ENCODE measurements around the gene PRDM16. TPM values are rescaled to one million over a fixed set of nuclear protein-coding genes. Genes with fewer than 3 reads are reported as not detected.

Gene PRDM16
- total RNA-seq, 2 experiments from 2014 or later = not detected

GRCh38 chr1:3410142-3410925 is 341.3 kb downstream of the PRDM16 start:
- intact Hi-C loops (cut with micrococcal nuclease; ENCODE audit: unreplicated experiment) = no loop called here

GRCh38 chr1:3411806-3412205 is 342.8 kb downstream of the PRDM16 start:
- no TSS peak for BruUV-seq (replicated peaks)
- no peaks in the 10 kb centered on the region for H3K79me2 ChIP-seq (ENCODE audit: insufficient read depth, low read depth, low read length)
- DNase-seq (ENCODE audit: low spot score) = no peak
- H2AFZ ChIP-seq (ENCODE audit: low read length) = no peak overlapping the region
- H3K9me3 ChIP-seq (ENCODE audit: low read length) = 0 out of 2 replicates have a peak, but pooled peaks cover 3% of the 10 kb centered on the region
- TF ChIP-seq EZH2phosphoT487 (IDR thresholded peaks at IDR 0.05; ENCODE audit: borderline replicate concordance, low read depth, low read length) = no peak
- TF ChIP-seq, protein P1, sequence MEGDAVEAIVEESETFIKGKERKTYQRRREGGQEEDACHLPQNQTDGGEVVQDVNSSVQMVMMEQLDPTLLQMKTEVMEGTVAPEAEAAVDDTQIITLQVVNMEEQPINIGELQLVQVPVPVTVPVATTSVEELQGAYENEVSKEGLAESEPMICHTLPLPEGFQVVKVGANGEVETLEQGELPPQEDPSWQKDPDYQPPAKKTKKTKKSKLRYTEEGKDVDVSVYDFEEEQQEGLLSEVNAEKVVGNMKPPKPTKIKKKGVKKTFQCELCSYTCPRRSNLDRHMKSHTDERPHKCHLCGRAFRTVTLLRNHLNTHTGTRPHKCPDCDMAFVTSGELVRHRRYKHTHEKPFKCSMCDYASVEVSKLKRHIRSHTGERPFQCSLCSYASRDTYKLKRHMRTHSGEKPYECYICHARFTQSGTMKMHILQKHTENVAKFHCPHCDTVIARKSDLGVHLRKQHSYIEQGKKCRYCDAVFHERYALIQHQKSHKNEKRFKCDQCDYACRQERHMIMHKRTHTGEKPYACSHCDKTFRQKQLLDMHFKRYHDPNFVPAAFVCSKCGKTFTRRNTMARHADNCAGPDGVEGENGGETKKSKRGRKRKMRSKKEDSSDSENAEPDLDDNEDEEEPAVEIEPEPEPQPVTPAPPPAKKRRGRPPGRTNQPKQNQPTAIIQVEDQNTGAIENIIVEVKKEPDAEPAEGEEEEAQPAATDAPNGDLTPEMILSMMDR (conservative IDR thresholded peaks at IDR 0.05; ENCODE audit: low read length) = no peak
- H3K4me2 ChIP-seq (ENCODE audit: low read length) = no peak overlapping the region
- H4K20me1 ChIP-seq (ENCODE audit: insufficient read depth, low read length) = no peaks in the 10 kb centered on the region
- no peaks in the 10 kb centered on the region for H3K4me1 ChIP-seq (ENCODE audit: insufficient read depth, low read length, poor library complexity, severe bottlenecking)
- intact Hi-C loops (cut with micrococcal nuclease; ENCODE audit: unreplicated experiment) = no loop called here
- H3K9me2 ChIP-seq (ENCODE audit: insufficient read depth, low read length) = no peaks in the 10 kb centered on the region
- no peak overlapping the region for H3K27ac ChIP-seq (ENCODE audit: low read depth, low read length, poor library complexity, severe bottlenecking)
- H3K4me3 ChIP-seq (ENCODE audit: low read depth, low read length, poor library complexity, severe bottlenecking) = no peak overlapping the region
- POLR2A ChIA-PET = no interaction called here
- CTCF ChIA-PET (ENCODE audit: unreplicated experiment) = no interaction called here
- H3K36me3 ChIP-seq (ENCODE audit: insufficient read depth, low read length) = no peaks in the 10 kb centered on the region

More at GRCh38 chr1:3410142-3410925, 341.3 kb downstream of the PRDM16 start:
- H2AFZ ChIP-seq (ENCODE audit: low read length) = no peak overlapping the region
- no peaks in the 10 kb centered on the region for H4K20me1 ChIP-seq (ENCODE audit: insufficient read depth, low read length)
- H3K4me3 ChIP-seq (ENCODE audit: low read depth, low read length, poor library complexity, severe bottlenecking) = no peak overlapping the region
- H3K9me2 ChIP-seq (ENCODE audit: insufficient read depth, low read length) = no peaks in the 10 kb centered on the region
- TF ChIP-seq EZH2phosphoT487 (IDR thresholded peaks at IDR 0.05; ENCODE audit: borderline replicate concordance, low read depth, low read length) = no peak
- TF ChIP-seq, protein P1 (conservative IDR thresholded peaks at IDR 0.05; ENCODE audit: low read length) = no peak
- ChIA-PET CTCF (ENCODE audit: unreplicated experiment) (no interaction called here), POLR2A (no interaction called here)
- H3K36me3 ChIP-seq (ENCODE audit: insufficient read depth, low read length) = no peaks in the 10 kb centered on the region
- H3K4me1 ChIP-seq (ENCODE audit: insufficient read depth, low read length, poor library complexity, severe bottlenecking) = no peaks in the 10 kb centered on the region
- no peaks in the 10 kb centered on the region for H3K9me3 ChIP-seq (ENCODE audit: low read length)
- H3K79me2 ChIP-seq (ENCODE audit: insufficient read depth, low read depth, low read length) = no peaks in the 10 kb centered on the region
- no peak for DNase-seq (ENCODE audit: low spot score)
- no TSS peak for BruUV-seq (replicated peaks)
- H3K4me2 ChIP-seq (ENCODE audit: low read length) = no peak overlapping the region
- no peak overlapping the region for H3K27ac ChIP-seq (ENCODE audit: low read depth, low read length, poor library complexity, severe bottlenecking)

DNA sequence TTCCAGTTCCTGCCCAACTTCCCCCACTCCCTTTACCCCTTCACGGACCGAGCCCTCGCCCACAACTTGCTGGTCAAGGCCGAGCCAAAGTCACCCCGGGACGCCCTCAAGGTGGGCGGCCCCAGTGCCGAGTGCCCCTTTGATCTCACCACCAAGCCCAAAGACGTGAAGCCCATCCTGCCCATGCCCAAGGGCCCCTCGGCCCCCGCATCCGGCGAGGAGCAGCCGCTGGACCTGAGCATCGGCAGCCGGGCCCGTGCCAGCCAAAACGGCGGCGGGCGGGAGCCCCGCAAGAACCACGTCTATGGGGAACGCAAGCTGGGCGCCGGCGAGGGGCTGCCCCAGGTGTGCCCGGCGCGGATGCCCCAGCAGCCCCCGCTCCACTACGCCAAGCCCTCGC is 343.4 kb downstream of the PRDM16 start:
- ChIA-PET CTCF (ENCODE audit: unreplicated experiment) (no interaction called here), POLR2A (no interaction called here)
- no peak overlapping the region for H3K4me2 ChIP-seq (ENCODE audit: low read length)
- no peaks in the 10 kb centered on the region for H3K79me2 ChIP-seq (ENCODE audit: insufficient read depth, low read depth, low read length)
- no peak overlapping the region for H3K27ac ChIP-seq (ENCODE audit: low read depth, low read length, poor library complexity, severe bottlenecking)
- H4K20me1 ChIP-seq (ENCODE audit: insufficient read depth, low read length) = no peaks in the 10 kb centered on the region
- H3K9me3 ChIP-seq (ENCODE audit: low read length) = 0 out of 2 replicates have a peak, but pooled peaks cover 5% of the 10 kb centered on the region
- H3K9me2 ChIP-seq (ENCODE audit: insufficient read depth, low read length) = no peaks in the 10 kb centered on the region
- intact Hi-C loops (cut with micrococcal nuclease; ENCODE audit: unreplicated experiment) = no loop called here
- H3K4me3 ChIP-seq (ENCODE audit: low read depth, low read length, poor library complexity, severe bottlenecking) = no peak overlapping the region
- H3K4me1 ChIP-seq (ENCODE audit: insufficient read depth, low read length, poor library complexity, severe bottlenecking) = no peaks in the 10 kb centered on the region
- BruUV-seq (replicated peaks) = no TSS peak
- H3K36me3 ChIP-seq (ENCODE audit: insufficient read depth, low read length) = no peaks in the 10 kb centered on the region
- H2AFZ ChIP-seq (ENCODE audit: low read length) = no peak overlapping the region
- no peak for DNase-seq (ENCODE audit: low spot score)
- TF ChIP-seq, protein P1 (conservative IDR thresholded peaks at IDR 0.05; ENCODE audit: low read length) = no peak
- TF ChIP-seq EZH2phosphoT487 (IDR thresholded peaks at IDR 0.05; ENCODE audit: borderline replicate concordance, low read depth, low read length) = no peak
